HAP-1 (cell line): ENCODE data around the gene NT5E.

ENCODE experiments used
- DNase-seq, 2 experiments: peaks; one replicate each; pipeline ENCODE4 v3.0.0-alpha.2; 2016 to 2020; ENCODE audit warnings: low spot score in 2 of 2
- H3K27me3 ChIP-seq: fragments of 250-450 bp; sonication (Bioruptor Pico); 2 replicates; pipeline ENCODE4 v1.5.1; 2020; ENCODE audit warnings: low read depth, mild to moderate bottlenecking, moderate library complexity
- H3K36me3 ChIP-seq: fragments of 250-450 bp; sonication (Bioruptor Pico); replicated peaks from 2 replicates; pipeline ENCODE4 v1.5.1; 2020; ENCODE audit warnings: mild to moderate bottlenecking
- H3K4me1 ChIP-seq: fragments of 250-450 bp; sonication (Bioruptor Pico); 2 replicates; pipeline ENCODE4 v1.5.1; 2020; ENCODE audit warnings: mild to moderate bottlenecking
- H3K4me3 ChIP-seq: fragments of 250-450 bp; sonication (Bioruptor Pico); 2 replicates; pipeline ENCODE4 v1.5.1; 2020; ENCODE audit warnings: mild to moderate bottlenecking, moderate library complexity
- H3K9me3 ChIP-seq: fragments of 250-450 bp; sonication (Bioruptor Pico); 2 replicates; pipeline ENCODE4 v1.5.1; 2020; ENCODE audit warnings: mild to moderate bottlenecking, moderate library complexity
- in situ Hi-C: fragments of 300-500 bp; cut with MboI; formaldehyde crosslinking; loops from 3 replicates; pipeline ENCODE4 v1.14.3; 2020; ENCODE audit warnings: low sequenced_read_pairs, inconsistent platforms, mixed read lengths

The NT5E gene

DNA sequence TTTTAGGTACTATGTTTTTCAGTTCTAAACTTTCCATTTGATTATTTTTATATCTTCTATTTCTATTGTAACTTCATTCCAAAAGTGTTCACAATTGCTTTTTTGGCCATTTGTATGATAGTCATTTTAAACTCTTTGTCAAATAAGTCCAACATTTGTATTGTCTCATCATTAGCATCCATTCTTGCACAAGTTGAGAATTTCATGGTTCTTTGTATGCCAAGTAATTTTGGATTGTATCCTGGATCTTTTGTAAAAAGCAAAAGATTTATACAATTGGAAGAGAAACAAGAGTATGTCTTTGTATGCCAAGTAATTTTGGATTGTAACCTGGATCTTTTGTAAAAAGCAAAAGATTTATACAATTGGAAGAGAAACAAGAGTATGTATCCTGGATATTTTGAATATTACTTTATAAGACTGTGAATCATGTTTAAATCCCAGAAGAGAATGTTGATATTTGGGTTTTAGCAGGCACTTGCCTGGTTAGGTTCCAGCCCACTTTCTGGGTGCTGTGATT, 36.9 kb upstream of the NT5E start:
- Histone ChIP-seq H3K36me3 (no peaks in the 10 kb centered on the region), H3K4me3 (no peak overlapping the region), H3K9me3 (no peaks in the 10 kb centered on the region), H3K27me3 (no peaks in the 10 kb centered on the region), H3K4me1 (no peaks in the 10 kb centered on the region)
- in situ Hi-C loops: no loop called here
- DNase-seq: no peak

DNA sequence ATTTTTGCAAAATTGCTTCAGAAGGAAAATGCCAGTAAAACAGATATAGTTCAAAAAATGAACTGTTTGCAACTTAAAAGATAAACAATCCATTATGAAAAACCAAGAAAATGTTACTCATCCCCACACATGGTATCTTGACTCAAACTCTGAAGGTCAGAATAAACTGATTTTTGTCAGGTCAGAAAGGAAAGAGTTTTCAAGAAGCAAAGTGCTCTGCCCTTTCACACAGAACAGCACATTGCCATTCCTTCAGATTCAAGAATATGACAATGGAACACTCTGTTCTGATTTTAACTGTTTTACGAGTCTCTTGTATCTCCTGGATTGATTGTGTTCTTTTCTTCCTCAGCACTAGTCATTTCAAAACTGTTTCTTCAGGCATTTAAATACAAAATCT, 33.8 kb upstream of the NT5E start:
- no peak for DNase-seq
- Histone ChIP-seq H3K4me3 (no peak overlapping the region), H3K4me1 (no peaks in the 10 kb centered on the region), H3K9me3 (no peaks in the 10 kb centered on the region), H3K27me3 (no peaks in the 10 kb centered on the region), H3K36me3 (no peaks in the 10 kb centered on the region)
- in situ Hi-C loops: no loop called here

DNA sequence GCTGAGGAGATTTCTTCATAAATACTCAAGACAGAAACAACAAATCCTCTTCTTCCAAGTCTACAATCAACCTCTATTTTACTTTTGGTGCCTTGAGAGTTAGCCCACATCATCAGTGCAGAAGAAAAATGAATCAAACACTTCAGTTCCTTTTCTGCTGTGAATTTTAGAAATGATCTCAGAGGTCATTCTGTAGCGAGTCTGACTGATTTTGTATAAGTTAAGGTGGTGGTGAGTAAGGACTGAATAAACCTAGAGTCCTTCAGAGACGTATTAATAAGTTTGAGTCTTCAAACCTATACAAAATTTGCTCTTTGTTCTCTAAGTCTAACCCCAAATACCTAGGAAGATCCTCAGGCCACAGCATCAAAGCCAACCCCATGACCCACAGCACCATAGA, 33.1 kb upstream of the NT5E start:
- H3K9me3 ChIP-seq: no peaks in the 10 kb centered on the region
- in situ Hi-C loops: no loop called here
- no peaks in the 10 kb centered on the region for H3K27me3 ChIP-seq
- no peak for DNase-seq
- H3K4me1 ChIP-seq: no peaks in the 10 kb centered on the region
- H3K36me3 ChIP-seq: no peaks in the 10 kb centered on the region
- no peak overlapping the region for H3K4me3 ChIP-seq

DNA sequence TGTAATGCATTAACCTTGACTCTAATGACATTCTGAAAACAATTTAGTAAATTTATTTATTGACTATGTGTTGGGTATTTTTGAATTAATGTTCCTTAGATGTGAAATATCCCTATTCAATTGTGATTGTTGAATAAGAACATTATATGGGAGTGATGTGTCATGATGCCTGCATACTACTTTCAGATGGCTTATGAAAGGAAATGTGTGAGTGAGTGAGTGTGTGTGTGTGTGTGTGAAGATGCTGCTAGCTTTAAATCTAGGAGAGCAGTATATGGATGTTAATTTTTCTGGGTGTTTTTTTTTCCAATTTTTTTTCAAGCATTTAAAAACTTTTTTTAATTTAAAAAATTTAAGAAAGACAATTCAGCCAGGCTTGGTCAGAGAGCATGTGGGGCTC, 32.5 kb upstream of the NT5E start:
- Histone ChIP-seq H3K36me3 (no peaks in the 10 kb centered on the region), H3K27me3 (no peaks in the 10 kb centered on the region), H3K4me3 (no peak overlapping the region), H3K9me3 (no peaks in the 10 kb centered on the region), H3K4me1 (no peaks in the 10 kb centered on the region)
- DNase-seq: no peak
- in situ Hi-C loops: no loop called here

DNA sequence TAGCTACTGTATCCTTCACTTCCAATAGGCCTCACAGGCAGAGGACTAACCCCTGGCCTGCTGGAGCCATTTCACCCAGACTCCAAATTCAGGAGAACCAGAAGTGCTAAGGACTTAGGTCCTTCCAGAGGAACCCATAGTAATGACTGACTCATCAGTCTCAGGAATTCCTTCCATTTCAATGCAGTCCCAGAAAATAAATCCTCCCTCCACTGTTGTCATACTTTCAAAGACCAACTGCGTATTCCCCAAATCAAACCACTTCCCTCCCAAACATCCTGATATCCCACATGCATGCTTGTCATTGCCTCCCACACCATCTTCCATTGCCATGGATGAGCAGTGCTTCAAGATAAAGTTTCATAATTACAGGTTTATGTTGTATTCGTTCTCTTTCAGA, 31.8 kb upstream of the NT5E start:
- Histone ChIP-seq H3K4me3 (no peak overlapping the region), H3K9me3 (no peaks in the 10 kb centered on the region), H3K36me3 (no peaks in the 10 kb centered on the region), H3K27me3 (no peaks in the 10 kb centered on the region), H3K4me1 (no peaks in the 10 kb centered on the region)
- DNase-seq: no peak
- in situ Hi-C loops: no loop called here

DNA sequence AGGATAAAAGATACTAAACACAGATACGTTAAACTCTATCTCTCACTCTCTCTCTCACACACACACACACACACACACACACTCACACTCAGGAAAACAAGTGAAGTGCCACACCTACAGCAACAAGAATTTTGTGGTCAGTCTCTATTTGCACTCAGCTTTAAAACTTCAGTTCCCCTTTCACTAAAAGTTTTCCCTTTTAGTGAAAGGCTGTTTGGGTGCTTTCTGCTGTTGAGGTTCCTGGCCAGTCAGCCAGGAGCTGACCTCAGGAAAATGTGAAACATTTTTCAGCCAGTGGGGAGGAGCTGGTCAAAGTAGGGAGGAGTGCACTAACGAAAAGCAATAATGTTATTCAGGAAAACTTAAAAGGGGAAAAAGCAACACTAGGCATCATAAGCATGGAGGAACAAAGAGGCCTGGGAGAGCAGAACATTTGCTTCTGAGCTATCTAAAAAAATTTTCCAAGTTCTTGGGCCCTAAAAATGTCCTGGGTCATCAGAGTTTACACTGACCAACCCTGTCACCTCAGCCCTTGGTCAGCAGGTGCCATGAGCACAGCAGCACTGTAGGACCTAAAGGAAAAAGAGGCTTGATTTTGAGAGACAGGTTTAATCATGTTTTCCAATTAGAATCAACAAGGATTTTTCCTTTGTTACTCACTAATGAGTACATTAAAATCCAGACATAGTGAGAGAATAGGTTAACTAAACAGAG, 30.7 kb upstream of the NT5E start:
- H3K36me3 ChIP-seq: no peaks in the 10 kb centered on the region
- no peaks in the 10 kb centered on the region for H3K9me3 ChIP-seq
- no peak overlapping the region for H3K4me3 ChIP-seq
- DNase-seq: no peak
- in situ Hi-C loops: no loop called here
- H3K27me3 ChIP-seq: no peaks in the 10 kb centered on the region
- no peaks in the 10 kb centered on the region for H3K4me1 ChIP-seq

DNA sequence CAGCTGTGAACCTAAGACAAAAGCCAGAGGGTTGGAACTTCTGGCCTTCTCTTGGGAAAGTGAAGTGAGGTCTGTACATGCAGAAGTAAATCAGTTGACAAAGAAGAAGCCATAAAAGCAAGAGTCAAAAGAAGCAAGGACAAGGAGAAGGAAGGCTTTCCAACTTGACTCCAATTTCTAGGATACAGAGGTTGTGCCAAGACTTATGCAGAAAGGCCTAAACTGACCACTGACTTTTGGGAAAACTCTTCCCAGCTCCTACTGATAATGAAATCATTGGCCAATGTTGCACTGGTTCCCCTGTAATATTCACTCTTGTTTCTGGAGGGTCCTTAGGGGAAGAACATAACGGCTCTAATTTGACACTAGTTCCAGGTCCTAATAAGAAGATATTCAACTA, 29.3 kb upstream of the NT5E start:
- Histone ChIP-seq H3K4me1 (no peaks in the 10 kb centered on the region), H3K27me3 (no peaks in the 10 kb centered on the region), H3K9me3 (no peaks in the 10 kb centered on the region; the same call in 1 of the 2 replicates), H3K36me3 (no peaks in the 10 kb centered on the region), H3K4me3 (no peak overlapping the region)
- in situ Hi-C loops: no loop called here
- no peak for DNase-seq

DNA sequence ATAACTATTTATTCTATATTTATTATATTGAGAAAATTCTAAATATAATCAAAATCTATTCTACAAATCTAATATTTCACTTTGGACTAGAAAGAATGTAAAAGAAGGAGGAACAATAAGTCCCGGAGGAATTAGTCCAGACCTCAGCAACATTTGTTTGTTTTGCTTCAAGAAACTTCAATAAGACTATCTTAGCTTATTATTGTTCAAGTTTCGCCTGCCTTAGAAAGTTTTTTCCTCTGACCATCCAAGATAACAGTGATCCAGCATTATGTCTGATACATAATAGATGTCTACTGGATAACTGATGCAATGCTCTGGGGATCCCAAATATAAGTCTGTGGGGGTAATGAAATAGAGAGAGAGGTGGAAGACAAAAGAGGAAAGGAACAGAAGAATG, 28.7 kb upstream of the NT5E start:
- H3K4me1 ChIP-seq: no peaks in the 10 kb centered on the region
- no peak overlapping the region for H3K4me3 ChIP-seq
- in situ Hi-C loops: no loop called here
- H3K36me3 ChIP-seq: no peaks in the 10 kb centered on the region
- no peak for DNase-seq
- no peaks in the 10 kb centered on the region; the same call in 1 of the 2 replicates for H3K9me3 ChIP-seq
- no peaks in the 10 kb centered on the region for H3K27me3 ChIP-seq

DNA sequence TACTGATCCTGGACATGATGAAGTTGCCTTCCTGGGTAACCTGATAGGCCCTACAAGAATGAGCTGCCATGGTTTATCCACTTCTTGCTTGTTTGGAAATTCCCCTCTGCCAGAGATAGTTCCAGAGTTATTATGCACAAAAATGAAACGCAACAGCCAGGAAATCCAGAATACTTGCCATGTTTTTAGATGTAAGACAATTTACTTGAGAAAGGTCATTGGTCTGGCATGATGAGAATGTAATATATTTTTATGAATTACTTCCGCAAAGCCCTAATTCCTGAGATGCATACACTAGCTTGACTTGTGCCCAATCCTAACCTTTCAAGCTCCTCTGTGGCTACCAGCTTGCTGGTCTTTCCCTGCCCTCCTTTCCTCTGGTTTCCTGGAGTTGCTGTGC, 27.9 kb upstream of the NT5E start:
- Histone ChIP-seq H3K9me3 (no peaks in the 10 kb centered on the region; the same call in 1 of the 2 replicates), H3K4me1 (no peaks in the 10 kb centered on the region), H3K27me3 (no peaks in the 10 kb centered on the region), H3K4me3 (no peak overlapping the region), H3K36me3 (no peaks in the 10 kb centered on the region)
- DNase-seq: no peak
- in situ Hi-C loops: no loop called here

DNA sequence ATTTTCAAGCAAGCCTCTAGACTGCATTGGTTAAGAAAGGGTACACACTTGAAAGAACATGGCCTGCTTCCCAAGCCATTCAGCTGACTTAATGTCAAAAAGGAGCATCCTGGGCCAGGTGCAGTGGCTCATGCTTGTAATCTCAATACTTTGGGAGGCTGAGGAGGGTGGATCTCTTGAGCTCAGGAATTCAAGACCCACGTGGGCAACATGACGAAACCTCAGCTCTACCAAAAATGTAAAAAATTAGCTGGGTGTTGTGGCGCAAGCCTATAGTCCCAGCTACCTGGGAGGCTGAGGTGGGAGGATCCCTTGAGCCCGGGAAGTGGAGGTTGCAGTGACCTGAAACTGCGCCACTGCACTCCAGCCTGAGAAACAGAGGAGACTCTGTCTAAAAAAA, 26.9 kb upstream of the NT5E start:
- in situ Hi-C loops: no loop called here
- H3K36me3 ChIP-seq: no peaks in the 10 kb centered on the region

DNA sequence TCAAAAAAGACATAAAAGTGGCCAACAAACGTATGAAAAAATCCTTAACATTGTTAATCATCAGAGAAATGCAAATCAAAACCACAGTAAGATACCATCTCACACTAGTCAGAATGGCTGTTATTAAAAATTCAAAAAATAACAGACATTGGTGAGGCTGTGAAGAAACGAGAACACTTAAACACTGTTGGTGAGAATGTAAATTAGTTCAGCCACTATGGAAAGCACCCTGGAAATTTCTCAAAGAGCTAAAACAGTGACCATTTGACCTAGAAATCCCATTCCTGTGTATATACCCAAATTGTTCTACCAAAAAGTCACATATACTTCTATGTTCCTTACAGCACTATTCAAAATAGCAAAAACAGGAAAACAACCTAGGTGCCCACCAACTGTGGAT, 24.9 kb upstream of the NT5E start:
- Histone ChIP-seq H3K4me1 (no peaks in the 10 kb centered on the region), H3K9me3 (no peaks in the 10 kb centered on the region; the same call in 1 of the 2 replicates), H3K4me3 (no peak overlapping the region), H3K36me3 (no peaks in the 10 kb centered on the region), H3K27me3 (no peaks in the 10 kb centered on the region)
- DNase-seq: no peak
- in situ Hi-C loops: no loop called here

More for the DNA sequence above, 26.9 kb upstream of the NT5E start:
- Histone ChIP-seq H3K4me3 (no peak overlapping the region), H3K9me3 (no peaks in the 10 kb centered on the region; the same call in 1 of the 2 replicates), H3K27me3 (no peaks in the 10 kb centered on the region), H3K4me1 (no peaks in the 10 kb centered on the region)
- DNase-seq: no peak

DNA sequence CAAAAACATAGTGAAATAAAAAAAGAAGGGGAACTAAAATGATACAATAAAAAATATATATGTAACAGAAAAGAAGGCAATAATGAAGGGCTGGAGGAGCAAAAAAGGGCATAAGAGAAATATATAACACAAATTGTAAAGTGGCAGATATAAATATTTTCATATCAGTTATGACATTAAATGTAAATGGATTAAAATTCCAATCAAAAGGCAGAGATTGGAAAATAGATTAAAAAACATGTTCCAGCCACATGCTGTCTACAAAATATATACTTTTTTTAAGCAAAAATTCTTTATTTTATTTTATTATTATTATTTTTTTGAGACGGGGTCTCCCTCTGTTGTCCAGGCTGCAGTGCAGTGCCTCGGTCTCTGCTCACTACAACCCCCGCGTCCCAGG, 23.9 kb upstream of the NT5E start:
- in situ Hi-C loops: no loop called here
- DNase-seq: no peak
- H3K36me3 ChIP-seq: no peaks in the 10 kb centered on the region
- no peaks in the 10 kb centered on the region for H3K27me3 ChIP-seq
- no peak overlapping the region for H3K4me3 ChIP-seq
- H3K9me3 ChIP-seq: no peaks in the 10 kb centered on the region; the same call in 1 of the 2 replicates
- no peaks in the 10 kb centered on the region for H3K4me1 ChIP-seq

DNA sequence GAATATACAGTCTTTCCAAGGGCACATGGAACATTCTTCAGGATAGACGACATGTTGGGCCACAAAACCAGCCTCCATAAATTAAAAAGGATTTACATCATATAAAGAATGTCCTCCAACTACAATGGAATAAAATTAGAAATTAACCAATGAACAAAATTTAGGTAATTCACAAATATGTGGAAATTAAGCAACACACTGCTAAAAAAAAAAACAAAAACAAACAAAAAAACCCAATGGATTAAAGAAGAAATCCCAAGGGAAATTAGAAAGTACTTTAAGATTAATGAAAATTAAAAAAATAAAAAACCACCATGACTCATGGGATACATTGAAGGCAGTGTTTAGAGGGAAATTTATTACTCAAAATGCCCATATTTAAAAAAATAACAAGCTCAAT, 21.4 kb upstream of the NT5E start:
- H3K9me3 ChIP-seq: no peaks in the 10 kb centered on the region; the same call in 1 of the 2 replicates

DNA sequence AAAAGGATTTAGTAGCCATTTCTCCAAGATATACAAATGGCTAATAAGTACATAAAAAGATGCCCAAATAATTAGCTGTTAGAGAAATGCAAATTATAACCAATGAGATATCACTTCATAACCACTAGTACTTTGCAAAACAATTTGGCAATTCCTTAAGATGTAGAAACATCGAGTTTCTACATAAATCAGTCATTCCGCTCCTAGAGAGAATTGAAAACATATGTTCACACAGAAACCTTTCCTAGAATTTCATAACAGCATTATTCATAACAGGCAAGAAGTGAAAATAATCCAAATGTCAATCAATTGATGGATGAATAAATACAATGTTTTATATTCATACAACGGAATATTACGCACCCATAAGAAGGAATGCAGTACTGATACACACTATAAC, 20.5 kb upstream of the NT5E start:
- no peak for DNase-seq
- H3K4me3 ChIP-seq: no peak overlapping the region
- no peaks in the 10 kb centered on the region; the same call in 1 of the 2 replicates for H3K9me3 ChIP-seq
- no peaks in the 10 kb centered on the region for H3K4me1 ChIP-seq
- in situ Hi-C loops: no loop called here
- no peaks in the 10 kb centered on the region for H3K27me3 ChIP-seq
- no peaks in the 10 kb centered on the region for H3K36me3 ChIP-seq

More for the DNA sequence above, 21.4 kb upstream of the NT5E start:
- DNase-seq: no peak
- Histone ChIP-seq H3K4me1 (no peaks in the 10 kb centered on the region), H3K27me3 (no peaks in the 10 kb centered on the region), H3K36me3 (no peaks in the 10 kb centered on the region), H3K4me3 (no peak overlapping the region)
- in situ Hi-C loops: no loop called here

DNA sequence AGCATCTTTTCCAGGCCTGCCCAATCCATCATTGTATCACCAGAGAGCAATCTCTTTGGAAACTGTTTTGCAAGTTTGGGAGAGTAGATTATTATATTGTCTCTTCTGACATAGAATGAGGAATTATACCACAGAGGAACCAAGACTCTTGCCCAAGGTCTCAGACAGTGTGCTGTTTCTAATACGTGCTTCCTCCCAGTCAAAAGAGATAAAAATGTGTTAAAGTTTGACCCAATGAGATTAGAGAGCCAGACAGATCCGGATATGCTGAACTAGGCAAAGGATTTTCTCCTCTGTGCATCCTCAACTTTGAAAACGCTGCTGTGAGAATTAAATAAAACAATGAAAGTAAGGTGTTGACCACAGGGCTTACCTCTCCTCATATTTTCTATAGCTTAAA, 18.6 kb upstream of the NT5E start:
- DNase-seq: no peak

More for the DNA sequence above, 18.6 kb upstream of the NT5E start:
- Histone ChIP-seq H3K4me1 (no peaks in the 10 kb centered on the region), H3K27me3 (no peaks in the 10 kb centered on the region), H3K36me3 (no peaks in the 10 kb centered on the region), H3K9me3 (no peaks in the 10 kb centered on the region), H3K4me3 (no peak overlapping the region)
- in situ Hi-C loops: no loop called here
